H9 (cell line): Measurements from ENCODE around the gene DPP6. TPM values are rescaled to one million over a fixed set of nuclear protein-coding genes. Genes with fewer than 3 reads are reported as not detected.

Source experiments
- DNase-seq: peaks from one replicate; pipeline ENCODE4 v3.0.0-alpha.2; 2017
- H2AFZ ChIP-seq: one replicate; pipeline ENCODE4 v1.6.1; 2013; ENCODE audit warnings: mild to moderate bottlenecking, low read length, control low read depth, moderate library complexity
- H2AK5ac ChIP-seq: 2 replicates; pipeline ENCODE4 v1.6.1; 2013; ENCODE audit warnings: low read length, control low read depth, mixed read lengths; ENCODE audit not compliant: insufficient read length
- H2BK120ac ChIP-seq: one replicate; pipeline ENCODE4 v1.6.1; 2013; ENCODE audit warnings: low read depth, mild to moderate bottlenecking, low read length, control low read depth, inconsistent platforms; ENCODE audit not compliant: poor library complexity, severe bottlenecking
- H2BK12ac ChIP-seq: 2 replicates; pipeline ENCODE4 v1.6.1; 2013; ENCODE audit warnings: low read length, control low read depth, mixed read lengths, low read depth; ENCODE audit not compliant: insufficient read length
- H2BK15ac ChIP-seq: 2 replicates; pipeline ENCODE4 v1.6.1; 2013; ENCODE audit warnings: low read depth, low read length, control low read depth
- H2BK20ac ChIP-seq: one replicate; pipeline ENCODE4 v1.6.1; 2013; ENCODE audit warnings: low read depth, mild to moderate bottlenecking, low read length, control low read depth, inconsistent platforms; ENCODE audit not compliant: poor library complexity, severe bottlenecking
- H2BK5ac ChIP-seq: 2 replicates; pipeline ENCODE4 v1.6.1; 2013; ENCODE audit warnings: low read length, control low read depth, mixed read lengths; ENCODE audit not compliant: insufficient read length
- H3K14ac ChIP-seq: 2 replicates; pipeline ENCODE4 v1.6.1; 2013; ENCODE audit warnings: low read length, control low read depth; ENCODE audit not compliant: insufficient read depth
- H3K18ac ChIP-seq: 2 replicates; pipeline ENCODE4 v1.6.1; 2013; ENCODE audit warnings: low read depth, mild to moderate bottlenecking, mixed read lengths, low read length, control low read depth; ENCODE audit not compliant: insufficient read length
- H3K23ac ChIP-seq: 2 replicates; pipeline ENCODE4 v1.6.1; 2013; ENCODE audit warnings: low read length, control low read depth, mixed read lengths, low read depth; ENCODE audit not compliant: insufficient read length
- H3K23me2 ChIP-seq: 2 replicates; pipeline ENCODE4 v1.6.1; 2013; ENCODE audit warnings: low read depth, mild to moderate bottlenecking, mixed read lengths, low read length, control low read depth; ENCODE audit not compliant: insufficient read length, poor library complexity, severe bottlenecking
- H3K27ac ChIP-seq: 2 replicates; pipeline ENCODE4 v1.5.1; 2013; ENCODE audit warnings: low read length, control low read depth, mixed read lengths, low read depth; ENCODE audit not compliant: insufficient read length
- H3K27me3 ChIP-seq: 2 replicates; pipeline ENCODE4 v1.6.1; 2013; ENCODE audit warnings: low read length, control low read depth, inconsistent platforms; ENCODE audit not compliant: insufficient read depth
- H3K4ac ChIP-seq: 2 replicates; pipeline ENCODE4 v1.6.1; 2013; ENCODE audit warnings: low read depth, mild to moderate bottlenecking, control low read depth, inconsistent platforms, low read length, moderate library complexity
- H3K4me1 ChIP-seq: 2 replicates; pipeline ENCODE4 v1.6.1; 2013; ENCODE audit warnings: low read length, control low read depth, inconsistent platforms; ENCODE audit not compliant: insufficient read depth
- H3K4me2 ChIP-seq: 2 replicates; pipeline ENCODE4 v1.6.1; 2013; ENCODE audit warnings: low read length, control low read depth, mixed read lengths; ENCODE audit not compliant: insufficient read length, insufficient read depth
- H3K56ac ChIP-seq: 2 replicates; pipeline ENCODE4 v1.6.1; 2013; ENCODE audit warnings: low read depth, mild to moderate bottlenecking, mixed read lengths, low read length, control low read depth; ENCODE audit not compliant: insufficient read length
- H3K79me1 ChIP-seq: 2 replicates; pipeline ENCODE4 v1.6.1; 2013; ENCODE audit warnings: low read depth, mild to moderate bottlenecking, moderate library complexity, low read length, control low read depth, inconsistent platforms; ENCODE audit not compliant: insufficient read depth, poor library complexity, severe bottlenecking
- H3K79me2 ChIP-seq: 2 replicates; pipeline ENCODE4 v1.6.1; 2013; ENCODE audit warnings: low read length, control low read depth, inconsistent platforms; ENCODE audit not compliant: insufficient read depth
- H3K9ac ChIP-seq: 2 replicates; pipeline ENCODE4 v1.6.1; 2013; ENCODE audit warnings: low read length, control low read depth, mixed read lengths; ENCODE audit not compliant: insufficient read length; ENCODE audit errors: extremely low read depth
- H3K9me3 ChIP-seq: one replicate; pipeline ENCODE4 v1.6.1; 2013; ENCODE audit warnings: low read depth, low read length, inconsistent platforms; ENCODE audit not compliant: control insufficient read depth
- H3T11ph ChIP-seq: one replicate; pipeline ENCODE4 v1.6.1; 2013; ENCODE audit warnings: mild to moderate bottlenecking, low read length, control low read depth, inconsistent platforms
- H4K20me1 ChIP-seq: one replicate; pipeline ENCODE4 v1.6.1; 2013; ENCODE audit not compliant: control insufficient read depth, insufficient read length, insufficient read depth
- H4K5ac ChIP-seq: 2 replicates; pipeline ENCODE4 v1.6.1; 2013; ENCODE audit warnings: low read depth, mild to moderate bottlenecking, mixed read lengths, low read length, control low read depth; ENCODE audit not compliant: insufficient read length
- H4K8ac ChIP-seq: replicated peaks from 2 replicates; pipeline ENCODE4 v1.6.1; 2013; ENCODE audit warnings: low read length, control low read depth, mixed read lengths, low read depth; ENCODE audit not compliant: insufficient read length
- H4K91ac ChIP-seq: 2 replicates; pipeline ENCODE4 v1.6.1; 2013; ENCODE audit warnings: low read depth, mild to moderate bottlenecking, moderate library complexity, mixed read lengths, low read length, control low read depth; ENCODE audit not compliant: insufficient read length
- H3K27ac Mint-ChIP-seq, 3 experiments: 2 replicates in 2 of 3; 3 replicates in 1 of 3; pipeline ENCODE4 v1.8.0; 2020 to 2021; ENCODE audit warnings: mixed read lengths in 3 of 3, mild to moderate bottlenecking in 1 of 3, moderate library complexity in 1 of 3
- H3K27me3 Mint-ChIP-seq: 2 replicates; pipeline ENCODE4 v1.8.0; 2021; ENCODE audit warnings: low read depth, mild to moderate bottlenecking, moderate library complexity, mixed read lengths
- H3K36me3 Mint-ChIP-seq, 3 experiments: 2 replicates in 2 of 3; 3 replicates in 1 of 3; pipeline ENCODE4 v1.8.0; 2020 to 2021; ENCODE audit warnings: low read depth in 3 of 3, mixed read lengths in 3 of 3; ENCODE audit not compliant: insufficient read depth in 1 of 3
- H3K4me1 Mint-ChIP-seq, 2 experiments: 2 replicates each; pipeline ENCODE4 v1.8.0; 2020; ENCODE audit warnings: mixed read lengths in 2 of 2
- H3K4me3 Mint-ChIP-seq, 2 experiments: 2 replicates in 1 of 2; 3 replicates in 1 of 2; pipeline ENCODE4 v1.8.0; 2020 to 2021; ENCODE audit warnings: mild to moderate bottlenecking in 2 of 2, mixed read lengths in 2 of 2, moderate library complexity in 1 of 2
- H3K9me3 Mint-ChIP-seq, 2 experiments: 2 replicates in 1 of 2; 3 replicates in 1 of 2; pipeline ENCODE4 v1.8.0; 2020; ENCODE audit warnings: mild to moderate bottlenecking in 2 of 2, mixed read lengths in 2 of 2, moderate library complexity in 1 of 2
- WGBS: extraction: QIAGEN DNeasy Blood & Tissue Kit; methylation state at CpG from one replicate; pipeline ENCODE4 v1.1.7; 2013; ENCODE audit warnings: missing lambda C conversion rate, low lambda C conversion rate, mixed read lengths; ENCODE audit not compliant: insufficient read length; ENCODE audit errors: extremely low coverage; 5-methylcytosine and 5-hydroxymethylcytosine counted together
- total RNA-seq: library from RNA; stranded (reverse); gene quantifications from 2 replicates; pipeline ENCODE4 v1.2.1, GENCODE V29; 2021
- TF ChIP-seq, protein P1 (sequence below): fragments of 200-600 bp; sonication (generic); conservative IDR thresholded peaks from 3 replicates; pipeline ENCODE4 v1.8.0; 2021; ENCODE audit warnings: antibody characterized with exemption, mild to moderate bottlenecking

The DPP6 gene
- total RNA-seq, 1 experiment from 2014 or later = 4.5 TPM

DNA sequence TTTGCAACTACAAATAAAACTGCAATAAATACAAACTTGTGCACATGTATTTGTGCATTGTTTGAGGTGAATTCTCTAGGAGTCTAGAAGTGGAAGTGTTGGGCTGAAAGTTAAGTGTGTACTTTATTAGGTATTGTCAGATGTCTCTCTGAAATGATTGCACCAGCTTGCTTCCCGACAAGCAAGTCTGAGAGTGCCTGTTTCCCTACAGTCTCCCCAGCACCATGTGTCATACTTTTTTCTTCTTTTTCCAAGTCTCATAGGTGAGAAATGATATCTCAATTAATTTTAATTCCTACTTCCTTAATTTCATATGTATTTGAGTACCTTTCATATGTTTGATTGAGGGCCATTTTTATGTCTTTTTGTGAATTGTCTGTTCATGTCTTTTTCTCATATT, 614.6 kb downstream of the DPP6 start:
- Histone ChIP-seq H2BK5ac (no peak overlapping the region), H4K20me1 (no peaks in the 10 kb centered on the region), H2BK120ac (no peak overlapping the region), H3K27me3 (no peaks in the 10 kb centered on the region), H3K4ac (no peak overlapping the region), H3K9ac (no peak overlapping the region), H3K9me3 (peaks cover 7% of the 10 kb centered on the region), H2BK12ac (no peak overlapping the region), H2BK20ac (no peak overlapping the region), H3K23ac (no peak overlapping the region), H2AK5ac (no peak overlapping the region), H3K18ac (no peak overlapping the region), H4K91ac (no peak overlapping the region), H4K8ac (no peak overlapping the region), H2AFZ (no peak overlapping the region), H3K23me2 (no peaks in the 10 kb centered on the region), H4K5ac (no peak overlapping the region), H2BK15ac (no peak overlapping the region), H3K56ac (no peak overlapping the region), H3T11ph (no peak overlapping the region), H3K14ac (no peak overlapping the region), H3K4me1 (no peaks in the 10 kb centered on the region), H3K27ac (no peak overlapping the region), H3K79me1 (no peaks in the 10 kb centered on the region), H3K79me2 (no peaks in the 10 kb centered on the region), H3K4me2 (no peak overlapping the region)
- H3K27ac Mint-ChIP-seq = no peak overlapping the region
- no CpG with 5 or more reads among the region's 1 CpG for WGBS
- TF ChIP-seq, protein P1, sequence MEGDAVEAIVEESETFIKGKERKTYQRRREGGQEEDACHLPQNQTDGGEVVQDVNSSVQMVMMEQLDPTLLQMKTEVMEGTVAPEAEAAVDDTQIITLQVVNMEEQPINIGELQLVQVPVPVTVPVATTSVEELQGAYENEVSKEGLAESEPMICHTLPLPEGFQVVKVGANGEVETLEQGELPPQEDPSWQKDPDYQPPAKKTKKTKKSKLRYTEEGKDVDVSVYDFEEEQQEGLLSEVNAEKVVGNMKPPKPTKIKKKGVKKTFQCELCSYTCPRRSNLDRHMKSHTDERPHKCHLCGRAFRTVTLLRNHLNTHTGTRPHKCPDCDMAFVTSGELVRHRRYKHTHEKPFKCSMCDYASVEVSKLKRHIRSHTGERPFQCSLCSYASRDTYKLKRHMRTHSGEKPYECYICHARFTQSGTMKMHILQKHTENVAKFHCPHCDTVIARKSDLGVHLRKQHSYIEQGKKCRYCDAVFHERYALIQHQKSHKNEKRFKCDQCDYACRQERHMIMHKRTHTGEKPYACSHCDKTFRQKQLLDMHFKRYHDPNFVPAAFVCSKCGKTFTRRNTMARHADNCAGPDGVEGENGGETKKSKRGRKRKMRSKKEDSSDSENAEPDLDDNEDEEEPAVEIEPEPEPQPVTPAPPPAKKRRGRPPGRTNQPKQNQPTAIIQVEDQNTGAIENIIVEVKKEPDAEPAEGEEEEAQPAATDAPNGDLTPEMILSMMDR = no peak
- DNase-seq = no peak
- peaks cover 3 to 7% (median 5%) of the 10 kb centered on the region in 3 experiments; a peak in 4 of 7 replicates for H3K36me3 Mint-ChIP-seq
- peaks cover 34 to 35% of the 10 kb centered on the region in 2 experiments for H3K9me3 Mint-ChIP-seq
- no peaks in the 10 kb centered on the region; the same call in 1 of the 2 replicates for H3K27me3 Mint-ChIP-seq
- no peak overlapping the region for H3K4me3 Mint-ChIP-seq
- no peaks in the 10 kb centered on the region for H3K4me1 Mint-ChIP-seq
